HTR-8/SVneo (cell line): ENCODE data around the gene GATAD2A.
"Not testable (repeated sequence)": the region's sequence is repeated elsewhere in the genome, so short reads cannot be mapped to it uniquely, and the experiment has no call there.

Experiments
- DNase-seq: peaks from one replicate; pipeline ENCODE4 v3.0.0; 2011; ENCODE audit warnings: low spot score, mixed read lengths; ENCODE audit not compliant: insufficient read length
- FAIRE-seq: peaks from 2 replicates; lab custom pipeline; 2011; peaks lifted over from hg19 to GRCh38; lab: Jason Lieb, UNC

Gene GATAD2A

DNA sequence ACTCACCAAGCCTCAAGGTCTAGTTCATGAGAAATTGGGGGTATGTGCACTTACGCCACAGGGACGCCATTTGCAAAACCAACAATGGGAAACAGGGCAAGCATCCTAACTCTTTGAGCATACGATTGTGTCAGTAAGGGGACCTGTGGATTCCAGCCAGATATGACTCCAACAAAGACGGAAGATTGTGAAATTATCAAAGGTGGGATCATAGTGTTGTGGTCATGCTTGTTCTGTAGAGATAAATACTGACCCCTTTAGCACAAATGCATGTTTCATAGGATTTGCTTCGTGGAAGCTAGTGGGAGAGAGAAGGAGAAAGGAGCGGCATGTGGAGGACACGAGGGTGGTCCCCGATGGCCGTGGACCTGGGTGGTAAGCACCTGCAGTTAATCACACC lies 37.8 kb downstream of the GATAD2A start:
- FAIRE-seq (no peak), DNase-seq (no peak)

GRCh38 chr19:19443902-19444680 lies 38.6 kb downstream of the GATAD2A start:
- DNase-seq (no peak), FAIRE-seq (no peak)

GRCh38 chr19:19444681-19445155 lies 39.2 kb downstream of the GATAD2A start:
- FAIRE-seq (no peak), DNase-seq (no peak)

DNA sequence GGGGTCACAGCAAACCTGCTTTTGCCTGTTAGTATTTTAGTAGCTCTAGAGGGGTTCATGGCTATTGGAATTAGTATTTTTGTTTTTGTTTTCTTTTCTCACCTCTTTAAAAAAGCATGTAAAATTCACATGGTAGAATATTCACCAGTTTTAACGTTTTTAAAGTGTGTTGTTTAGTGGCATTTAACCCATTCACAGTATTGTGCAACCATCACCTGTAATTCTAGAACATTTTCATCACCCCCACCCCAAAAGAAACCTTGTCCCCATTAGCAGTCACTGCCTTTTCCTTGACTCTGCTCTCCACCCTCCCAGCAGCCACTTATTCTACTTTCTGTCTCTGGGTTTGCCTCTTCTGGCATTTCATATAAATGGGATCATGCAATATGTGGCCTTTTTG lies 39.8 kb downstream of the GATAD2A start:
- DNase-seq, result no peak
- no peak for FAIRE-seq

DNA sequence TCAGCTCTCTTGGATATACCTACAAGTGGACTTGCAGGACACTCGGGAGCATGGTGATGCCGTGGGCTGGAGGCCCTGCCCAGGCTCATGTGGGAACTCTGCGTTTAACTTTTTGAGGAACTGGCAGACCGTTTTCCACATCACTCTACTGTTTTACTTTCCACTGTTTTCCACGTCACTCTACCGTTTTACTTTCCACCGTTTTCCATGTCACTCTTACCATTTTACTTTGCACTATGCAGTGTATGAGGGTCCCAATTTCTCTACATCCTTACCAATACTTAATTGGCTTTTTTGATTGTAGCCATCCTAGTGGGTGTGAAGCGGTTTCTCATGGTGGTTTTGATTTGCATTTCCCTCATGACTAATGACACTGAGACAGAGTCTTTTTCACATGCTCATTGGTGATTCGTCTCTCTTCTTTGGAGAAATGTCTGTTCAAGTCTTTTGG lies 40.5 kb downstream of the GATAD2A start:
- DNase-seq, result no peak
- FAIRE-seq, result no peak

DNA sequence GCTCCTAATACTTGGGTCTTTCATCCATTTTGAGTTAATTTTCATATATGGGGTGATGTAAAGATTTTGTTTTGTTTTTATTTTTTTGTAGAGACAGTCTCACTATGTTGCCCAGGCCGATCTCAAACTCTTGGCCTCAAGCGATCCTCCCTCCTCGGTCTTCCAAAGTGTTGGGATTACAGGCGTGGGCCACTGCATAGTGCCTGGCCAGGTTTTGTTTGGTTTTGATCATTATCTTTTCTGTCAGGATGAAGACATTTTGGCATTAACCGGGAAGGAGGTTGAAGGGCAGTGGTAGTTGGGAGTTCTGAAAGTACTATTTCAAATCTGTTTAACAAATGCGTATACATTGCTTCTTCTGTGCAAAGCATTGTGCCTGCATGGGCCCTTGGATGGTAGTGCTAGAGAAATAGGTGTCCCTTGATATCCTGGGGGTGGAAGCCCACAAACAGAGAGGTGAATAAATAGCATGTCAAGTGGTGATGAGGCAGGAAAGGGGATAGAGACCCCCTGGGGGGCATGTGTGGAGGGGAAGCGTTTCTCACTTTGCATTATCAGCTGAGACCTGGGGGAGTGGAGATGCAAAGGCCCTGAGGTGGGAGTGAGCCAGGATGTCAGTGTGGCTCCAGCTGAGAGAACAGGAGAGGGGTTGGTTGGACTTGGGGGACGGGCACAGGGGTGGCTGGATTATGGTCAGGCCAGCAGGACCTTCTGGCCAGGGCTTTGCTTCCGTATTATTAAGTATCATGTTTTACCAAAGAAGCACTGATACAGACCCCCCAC lies 41.4 kb downstream of the GATAD2A start:
- FAIRE-seq (no peak), DNase-seq (no peak)

- DNase-seq (no peak), FAIRE-seq (no peak)
Measured at GRCh38 chr19:19447536-19448237, 42.2 kb downstream of the GATAD2A start.

- no peak for FAIRE-seq
Measured at GRCh38 chr19:19448238-19448544, 42.7 kb downstream of the GATAD2A start.

GRCh38 chr19:19451429-19452242 lies 46.2 kb downstream of the GATAD2A start:
- FAIRE-seq, result no peak
- no peak for DNase-seq

More at GRCh38 chr19:19448238-19448544, 42.7 kb downstream of the GATAD2A start:
- no peak for DNase-seq

DNA sequence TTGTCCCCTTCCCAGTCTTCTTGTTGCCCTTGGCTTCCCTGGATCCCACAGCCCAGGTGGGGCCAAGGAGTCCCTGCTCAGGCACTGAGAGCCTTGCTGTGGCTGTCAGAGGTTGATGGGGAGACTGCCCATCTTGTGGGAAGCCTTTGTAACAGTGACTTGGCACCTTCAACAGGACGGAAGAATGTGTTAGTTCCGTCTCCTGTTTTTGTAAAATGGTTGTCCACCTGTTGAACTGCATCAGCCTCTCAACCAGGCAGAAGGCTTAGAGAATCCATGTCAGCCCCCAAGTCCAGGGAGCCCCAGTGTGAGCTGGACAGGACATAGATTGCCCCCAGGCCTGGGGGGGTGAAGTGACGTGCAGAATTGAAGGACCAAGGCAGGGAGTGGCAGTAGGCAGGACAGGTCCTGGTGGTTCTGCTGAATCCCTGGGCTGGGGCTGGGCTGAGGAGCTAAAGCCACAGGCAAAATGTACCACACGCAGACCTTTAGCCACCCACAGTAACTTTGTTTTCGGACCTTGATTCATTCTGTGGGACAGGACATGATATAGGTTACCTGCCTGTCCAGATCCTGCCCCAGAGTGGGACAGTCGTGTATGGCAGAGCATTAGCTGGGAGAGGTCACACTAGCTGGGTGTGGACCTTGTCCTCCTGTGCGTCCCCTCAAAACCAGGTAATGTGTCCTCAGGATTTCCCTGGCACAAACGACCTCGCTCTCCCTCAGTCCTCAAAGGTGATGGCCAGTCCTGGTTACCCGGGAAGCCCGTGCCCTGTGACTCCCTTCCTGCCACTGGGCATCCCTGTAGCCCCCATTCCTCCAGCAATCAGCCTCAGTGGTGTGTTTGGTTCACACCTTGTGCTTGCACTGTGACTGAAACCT lies 47.0 kb downstream of the GATAD2A start:
- FAIRE-seq, result no peak

GRCh38 chr19:19453125-19453454 lies 47.6 kb downstream of the GATAD2A start:
- no peak for DNase-seq
- no peak for FAIRE-seq

More for the DNA sequence above, 47.0 kb downstream of the GATAD2A start:
- DNase-seq, result no peak

GRCh38 chr19:19455166-19455919 lies 49.9 kb downstream of the GATAD2A start:
- DNase-seq, FAIRE-seq: not testable (repeated sequence)

GRCh38 chr19:19457671-19458070 lies 52.2 kb downstream of the GATAD2A start:
- DNase-seq (no peak), FAIRE-seq (no peak)

GRCh38 chr19:19458110-19458816 lies 52.8 kb downstream of the GATAD2A start:
- DNase-seq (no peak), FAIRE-seq (no peak)

GRCh38 chr19:19459073-19459472 lies 53.6 kb downstream of the GATAD2A start:
- DNase-seq (no peak), FAIRE-seq (no peak)

DNA sequence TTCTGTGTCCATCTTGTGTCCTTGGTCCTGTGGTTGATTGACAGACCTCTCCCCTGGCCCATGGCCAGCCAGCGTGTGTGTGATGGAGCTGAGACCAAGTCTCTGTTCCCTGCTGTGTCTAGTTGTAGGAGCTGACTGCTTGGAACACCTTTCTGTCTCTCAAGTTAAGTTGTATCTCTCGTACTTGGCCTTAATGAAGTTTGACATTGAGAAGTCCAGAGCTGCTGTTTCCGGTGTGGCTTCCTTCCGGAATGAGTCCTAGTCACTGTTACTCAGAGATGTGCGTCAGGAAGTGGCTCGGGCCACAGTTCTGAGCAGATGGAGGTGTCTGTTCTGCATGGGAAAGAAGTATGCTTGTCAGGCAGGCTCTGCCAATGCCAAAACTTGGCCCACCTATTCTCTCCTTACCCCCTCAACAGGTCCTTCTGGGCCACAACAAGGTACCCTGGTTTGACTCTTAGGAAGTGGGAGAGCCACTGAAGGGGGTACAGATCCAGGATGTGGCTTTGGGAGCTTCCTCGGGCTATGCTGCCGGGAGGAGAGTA lies 54.3 kb downstream of the GATAD2A start:
- no peak for DNase-seq
- FAIRE-seq, result no peak

DNA sequence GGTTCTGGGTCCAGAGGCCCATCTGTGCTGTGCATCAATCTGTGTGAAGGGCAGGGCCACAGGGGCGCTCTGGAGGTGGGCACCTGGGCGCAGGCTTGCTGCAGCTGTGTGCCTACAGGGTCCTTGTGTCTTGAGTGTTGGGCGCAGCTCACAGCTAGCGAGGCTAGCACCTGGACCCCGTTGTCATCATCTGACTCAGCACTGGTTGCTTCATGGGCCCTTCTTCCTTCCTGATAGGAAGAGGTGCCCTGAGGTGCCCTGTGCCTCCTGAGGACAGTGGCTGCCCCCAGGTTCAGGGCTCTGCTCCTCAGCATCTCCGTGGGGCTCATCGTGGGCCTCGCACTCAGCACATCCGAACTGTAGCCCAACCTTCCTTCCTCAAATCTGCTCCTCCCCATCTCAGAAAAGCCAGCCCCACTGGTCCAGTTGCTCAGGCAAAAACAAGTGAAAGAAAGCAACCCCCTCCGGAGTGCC lies 54.8 kb downstream of the GATAD2A start:
- DNase-seq (no peak), FAIRE-seq (no peak)
